Subcutaneous adipose tissue (tissue), 4 donors: ENCODE results near the gene PCNX3. TPM values are rescaled to one million over a fixed set of nuclear protein-coding genes. Genes with fewer than 3 reads are reported as not detected.

Experiments used
- total RNA-seq, 4 donors: library from RNA; depleted of rRNA; stranded (reverse); fragments of >200 nt; gene quantifications; one replicate each; pipeline ENCODE4 v1.1.0, GENCODE V29; 2016
- TF ChIP-seq, protein P1 (sequence below): fragments of 450-650 bp; IDR thresholded peaks from one replicate; pipeline ENCODE4 v1.5.1; 2016; ENCODE audit warnings: low read depth, mild to moderate bottlenecking, control low read depth, antibody characterized with exemption, moderate library complexity

The PCNX3 gene
- 10 to 100 TPM; 10.3 to 25.2 (median 11.2) TPM for total RNA-seq

DNA sequence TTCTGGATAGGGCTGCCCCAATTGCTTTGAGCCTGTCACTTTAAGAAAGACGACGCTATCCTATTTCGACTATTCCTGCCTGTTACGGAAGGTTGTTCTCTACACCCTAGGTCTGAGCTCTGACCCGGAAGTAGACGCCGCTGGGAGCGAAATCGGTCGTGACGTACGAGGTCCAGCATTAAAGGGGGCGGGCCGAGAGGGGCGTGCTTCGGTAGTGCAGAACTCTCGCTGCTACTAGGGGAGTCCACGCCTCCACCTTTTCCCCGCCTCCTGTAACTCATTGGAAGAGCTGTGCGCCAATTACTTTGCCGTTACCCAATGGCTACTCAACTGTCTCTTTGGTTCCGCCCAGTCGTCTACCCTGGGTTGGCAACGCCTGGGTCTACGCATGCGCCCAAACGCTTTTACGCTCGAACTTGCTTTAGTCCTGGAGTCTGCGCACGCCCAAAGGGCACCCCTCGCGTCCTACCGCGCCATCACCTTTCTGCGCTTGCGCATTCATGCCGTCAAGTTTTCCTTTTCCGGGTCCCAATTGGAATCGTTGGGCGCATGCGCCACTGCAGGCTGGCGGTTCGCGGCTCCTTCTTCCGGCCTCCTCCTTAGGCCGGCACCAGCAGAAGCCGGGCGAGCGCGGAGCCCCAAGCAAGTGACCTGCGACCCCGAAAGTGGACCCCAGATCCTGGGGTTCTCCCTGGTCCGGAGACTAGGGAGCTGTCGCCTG, at the start of gene PCNX3:
TSS of gene PCNX3 (plus strand) at position 548 of the 721 bp plus-strand sequence. CDS start 536 bp downstream, outside the sequence.
- TF ChIP-seq, protein P1, sequence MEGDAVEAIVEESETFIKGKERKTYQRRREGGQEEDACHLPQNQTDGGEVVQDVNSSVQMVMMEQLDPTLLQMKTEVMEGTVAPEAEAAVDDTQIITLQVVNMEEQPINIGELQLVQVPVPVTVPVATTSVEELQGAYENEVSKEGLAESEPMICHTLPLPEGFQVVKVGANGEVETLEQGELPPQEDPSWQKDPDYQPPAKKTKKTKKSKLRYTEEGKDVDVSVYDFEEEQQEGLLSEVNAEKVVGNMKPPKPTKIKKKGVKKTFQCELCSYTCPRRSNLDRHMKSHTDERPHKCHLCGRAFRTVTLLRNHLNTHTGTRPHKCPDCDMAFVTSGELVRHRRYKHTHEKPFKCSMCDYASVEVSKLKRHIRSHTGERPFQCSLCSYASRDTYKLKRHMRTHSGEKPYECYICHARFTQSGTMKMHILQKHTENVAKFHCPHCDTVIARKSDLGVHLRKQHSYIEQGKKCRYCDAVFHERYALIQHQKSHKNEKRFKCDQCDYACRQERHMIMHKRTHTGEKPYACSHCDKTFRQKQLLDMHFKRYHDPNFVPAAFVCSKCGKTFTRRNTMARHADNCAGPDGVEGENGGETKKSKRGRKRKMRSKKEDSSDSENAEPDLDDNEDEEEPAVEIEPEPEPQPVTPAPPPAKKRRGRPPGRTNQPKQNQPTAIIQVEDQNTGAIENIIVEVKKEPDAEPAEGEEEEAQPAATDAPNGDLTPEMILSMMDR, result no peak

DNA sequence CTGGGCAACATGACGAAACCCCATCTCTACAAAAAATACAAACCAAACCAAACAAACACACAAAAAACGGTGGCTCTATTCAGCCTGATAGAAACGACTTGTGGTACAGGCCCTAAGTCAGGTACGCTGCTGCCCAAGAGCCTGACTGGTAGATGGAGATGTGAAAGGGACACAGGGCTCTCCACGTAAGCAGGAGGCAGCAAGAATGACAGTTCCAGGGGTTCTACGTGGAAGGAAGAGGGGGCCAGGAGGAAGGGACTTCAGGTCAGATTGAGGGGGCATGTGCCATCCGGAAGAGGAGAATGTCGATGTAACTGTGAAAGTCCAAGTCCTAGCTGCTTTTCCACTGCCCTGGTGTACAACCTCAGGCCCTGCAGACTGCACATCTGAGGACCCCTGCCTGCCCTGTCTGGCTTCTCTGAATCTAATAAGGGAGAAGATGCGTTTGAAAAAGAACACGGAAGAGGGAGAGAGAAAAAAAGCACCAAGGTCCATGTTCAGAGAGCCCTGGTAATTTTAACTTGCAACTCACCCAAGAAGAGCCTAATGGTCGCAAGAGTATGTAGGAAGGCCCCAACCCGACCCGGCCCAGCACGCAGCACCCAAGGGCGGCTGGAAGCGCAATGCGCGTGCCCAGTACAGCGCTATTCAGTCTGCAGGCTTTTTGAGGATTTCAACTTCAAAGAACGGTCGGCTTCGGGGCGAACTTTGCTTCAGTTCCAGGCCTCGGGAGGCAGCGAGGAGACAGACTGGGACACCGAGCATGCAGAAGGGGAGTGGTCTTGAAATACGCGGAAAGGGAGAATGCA, 46.2 kb upstream of the PCNX3 start:
- TF ChIP-seq, protein P1, result no peak

DNA sequence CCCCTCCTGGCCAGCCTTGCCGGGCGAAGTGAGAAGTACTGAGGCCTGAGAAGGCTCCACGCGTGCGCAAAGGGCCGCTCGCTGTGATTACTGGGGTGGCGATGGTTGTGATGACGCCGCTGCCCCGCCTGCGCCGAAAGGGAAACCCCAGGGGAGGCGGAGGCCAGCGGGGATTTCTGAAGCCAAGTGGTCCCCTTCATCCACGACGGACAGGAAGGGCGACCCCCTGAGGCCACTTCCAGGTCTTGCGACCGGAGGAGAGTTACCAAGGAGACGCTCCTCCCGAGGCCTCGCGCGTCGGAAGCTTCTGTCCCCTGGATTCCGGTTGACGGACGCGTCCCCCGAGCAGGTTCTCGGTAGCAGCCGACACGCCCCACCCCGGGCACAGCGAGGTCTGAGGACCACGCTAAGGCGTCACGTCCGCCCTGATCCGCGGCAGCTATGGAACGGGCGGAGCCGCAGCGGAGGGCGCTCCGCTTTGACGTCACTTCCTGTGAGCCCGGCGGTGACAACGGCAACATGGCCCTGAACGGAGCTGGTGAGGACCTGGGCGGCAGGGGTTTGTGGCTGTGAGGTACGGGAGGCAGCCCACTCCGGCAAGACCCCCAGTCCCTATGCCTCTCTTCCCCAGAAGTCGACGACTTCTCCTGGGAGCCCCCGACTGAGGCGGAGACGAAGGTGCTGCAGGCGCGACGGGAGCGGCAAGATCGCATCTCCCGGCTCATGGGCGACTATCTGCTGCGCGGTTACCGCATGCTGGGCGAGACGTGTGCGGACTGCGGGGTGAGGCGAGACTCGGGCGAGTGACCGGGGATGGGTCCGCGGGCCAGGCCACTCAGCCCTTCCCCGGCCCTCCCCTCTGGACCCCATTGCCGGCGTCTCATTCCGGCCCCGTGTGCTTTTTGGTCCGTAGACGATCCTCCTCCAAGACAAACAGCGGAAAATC, 45.3 kb upstream of the PCNX3 start, which contains the start of gene ZNRD2:
TSS of gene ZNRD2 (plus strand) at position 505 of the 946 bp plus-strand sequence. CDS start at position 520, 15 bp downstream.
- TF ChIP-seq, protein P1, result no peak

DNA sequence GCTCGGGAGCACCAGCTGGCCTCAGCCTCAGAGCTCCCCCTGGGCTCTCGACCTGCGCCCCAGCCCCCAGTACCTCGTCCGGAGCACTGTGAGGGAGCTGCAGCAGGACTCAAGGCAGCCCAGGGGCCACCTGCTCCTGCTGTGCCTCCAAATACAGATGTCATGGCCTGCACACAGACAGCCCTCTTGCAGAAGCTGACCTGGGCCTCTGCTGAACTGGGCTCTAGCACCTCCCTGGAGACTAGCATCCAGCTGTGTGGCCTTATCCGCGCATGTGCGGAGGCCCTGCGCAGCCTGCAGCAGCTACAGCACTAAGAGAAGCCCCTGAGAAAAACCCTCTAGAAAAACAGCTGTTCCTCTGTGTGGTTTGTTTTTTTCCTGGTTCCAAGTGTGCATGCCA, 44.2 kb upstream of the PCNX3 start:
- TF ChIP-seq, protein P1, result no peak

DNA sequence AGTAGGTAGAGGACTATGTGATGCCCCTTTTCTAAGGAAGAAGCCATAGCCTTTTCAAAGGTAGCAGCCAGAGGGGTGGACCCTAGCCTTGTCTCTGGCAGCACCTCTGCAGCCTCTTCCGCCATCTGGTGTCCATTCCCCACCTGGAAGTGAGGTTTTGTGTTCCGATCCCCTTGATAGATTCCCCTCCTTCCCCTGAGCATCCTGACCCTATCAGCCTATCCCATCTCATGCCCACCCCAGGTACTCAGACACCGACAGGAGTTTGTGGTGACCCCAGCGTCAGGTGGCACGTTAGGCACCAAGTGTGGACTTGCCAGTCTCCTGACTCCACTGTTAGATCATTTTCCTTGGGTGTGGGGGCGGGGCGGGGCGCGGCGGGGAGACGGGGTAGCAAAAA, 43.6 kb upstream of the PCNX3 start:
- TF ChIP-seq, protein P1, result no peak

DNA sequence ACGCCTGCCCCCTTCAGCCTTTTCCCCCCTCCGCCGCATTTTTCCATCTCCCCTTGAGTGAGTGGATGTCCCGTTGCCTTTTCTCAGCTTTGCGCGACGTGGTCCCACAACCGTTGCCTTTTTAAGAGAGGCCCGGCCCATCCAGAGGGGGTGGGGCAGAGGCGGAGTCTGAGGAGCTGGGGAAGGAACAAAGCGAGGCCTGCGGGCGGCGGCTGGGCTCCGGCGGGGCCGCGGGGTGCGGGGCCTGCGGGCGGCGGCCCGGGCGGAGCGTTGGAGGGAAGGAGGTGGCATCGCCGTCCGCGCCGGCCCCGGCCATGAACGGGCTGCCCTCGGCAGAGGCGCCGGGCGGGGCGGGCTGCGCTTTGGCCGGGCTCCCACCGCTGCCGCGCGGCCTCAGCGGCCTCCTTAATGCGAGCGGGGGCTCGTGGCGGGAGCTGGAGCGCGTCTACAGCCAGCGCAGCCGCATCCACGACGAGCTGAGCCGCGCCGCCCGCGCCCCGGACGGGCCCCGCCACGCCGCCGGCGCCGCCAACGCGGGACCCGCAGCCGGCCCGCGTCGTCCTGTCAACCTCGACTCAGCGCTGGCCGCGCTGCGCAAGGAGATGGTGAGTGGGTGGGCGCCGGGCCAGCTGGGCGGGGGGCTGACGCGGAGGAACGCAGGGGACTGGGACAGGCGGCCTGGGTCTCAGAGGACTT, 43.1 kb upstream of the PCNX3 start, which contains the start of gene FAM89B:
TSS of gene FAM89B (plus strand) at position 183 of the 696 bp plus-strand sequence. CDS start at position 315, 132 bp downstream.
- TF ChIP-seq, protein P1, result no peak
